Stimulated activated naive B cell treated with anti-CD40 and anti-IgM and Interleukin-4, amounts not matched to agents 10 μg/mL and 1 μg/mL and 100 μg/mL, for 72 hours (primary cell): ENCODE data around the gene ARL2BP.
A peak's percentile ranks its signal among the peaks of the same experiment; 100 is the strongest.

Source experiments
- ATAC-seq, 2 donors: fragments of 150-1000 bp; cut with Tn5 transposase; replicated peaks; 2 replicates each; pipeline ENCODE4 v1.10.0; 2021; ENCODE audit warnings: moderate library complexity in 1 of 2
- DNase-seq: peaks from one replicate; pipeline ENCODE4 v3.0.0; 2021
- H3K27ac Mint-ChIP-seq: one replicate; pipeline ENCODE4 v1.8.0; 2022; ENCODE audit warnings: mild to moderate bottlenecking, mixed read lengths
- H3K27me3 Mint-ChIP-seq, 2 donors: one replicate each; pipeline ENCODE4 v1.8.0; 2022; ENCODE audit warnings: mixed read lengths in 2 of 2
- H3K36me3 Mint-ChIP-seq, 2 donors: one replicate each; pipeline ENCODE4 v1.8.0; 2022; ENCODE audit warnings: mixed read lengths in 2 of 2, mild to moderate bottlenecking in 1 of 2
- H3K4me1 Mint-ChIP-seq, 2 donors: one replicate each; pipeline ENCODE4 v1.8.0; 2022; ENCODE audit warnings: mixed read lengths in 2 of 2, mild to moderate bottlenecking in 1 of 2
- H3K4me3 Mint-ChIP-seq, 2 donors: one replicate each; pipeline ENCODE4 v1.8.0; 2022; ENCODE audit warnings: mild to moderate bottlenecking in 2 of 2, mixed read lengths in 2 of 2, moderate library complexity in 1 of 2
- H3K9me3 Mint-ChIP-seq, 2 donors: one replicate each; pipeline ENCODE4 v1.8.0; 2022; ENCODE audit warnings: mixed read lengths in 2 of 2, mild to moderate bottlenecking in 1 of 2

ARL2BP gene

DNA sequence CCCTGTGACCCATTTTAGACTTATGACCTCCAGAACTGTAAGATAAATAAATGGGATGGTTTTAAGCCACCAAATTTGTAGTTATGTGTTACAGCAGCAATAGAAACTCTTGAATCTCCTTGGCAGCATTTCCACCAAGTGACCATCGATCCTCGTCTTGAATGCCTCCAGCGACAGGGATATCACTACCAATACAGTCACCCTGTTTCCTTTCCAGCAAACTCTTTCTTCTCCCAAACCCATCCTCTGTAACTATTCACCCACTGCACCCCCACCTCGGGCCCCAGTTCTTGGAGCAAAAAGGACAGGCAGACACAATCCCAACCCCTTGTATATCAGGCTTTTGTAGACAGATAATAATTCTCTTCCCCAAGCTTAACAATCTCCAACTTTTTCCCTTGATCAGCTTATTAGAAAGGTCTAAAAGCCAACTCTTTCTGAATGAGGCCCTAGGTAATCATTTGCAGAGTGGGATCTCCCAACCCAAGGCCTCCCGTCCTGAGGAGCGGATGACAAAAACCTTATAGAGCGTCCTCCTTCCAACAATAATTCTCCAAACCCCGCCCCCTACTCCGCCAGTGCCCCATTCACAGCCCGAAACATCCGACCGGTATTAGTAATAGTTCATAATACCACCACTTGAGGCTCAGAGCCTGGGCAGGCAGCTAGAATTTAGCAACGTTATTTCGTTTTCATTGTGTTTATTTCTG, 54.1 kb downstream of the ARL2BP start:
- ATAC-seq = peak; percentile 31 to 36
- Mint-ChIP-seq H3K27ac (no peak overlapping the region), H3K27me3 (no peaks in the 10 kb centered on the region), H3K4me1 (peaks cover 18 to 25% of the 10 kb centered on the region in 2 donors), H3K4me3 (no peak overlapping the region), H3K36me3 (peaks cover 3 to 4% of the 10 kb centered on the region in 2 donors), H3K9me3 (peaks cover 1 to 4% of the 10 kb centered on the region in 2 donors)
- DNase-seq = no peak

DNA sequence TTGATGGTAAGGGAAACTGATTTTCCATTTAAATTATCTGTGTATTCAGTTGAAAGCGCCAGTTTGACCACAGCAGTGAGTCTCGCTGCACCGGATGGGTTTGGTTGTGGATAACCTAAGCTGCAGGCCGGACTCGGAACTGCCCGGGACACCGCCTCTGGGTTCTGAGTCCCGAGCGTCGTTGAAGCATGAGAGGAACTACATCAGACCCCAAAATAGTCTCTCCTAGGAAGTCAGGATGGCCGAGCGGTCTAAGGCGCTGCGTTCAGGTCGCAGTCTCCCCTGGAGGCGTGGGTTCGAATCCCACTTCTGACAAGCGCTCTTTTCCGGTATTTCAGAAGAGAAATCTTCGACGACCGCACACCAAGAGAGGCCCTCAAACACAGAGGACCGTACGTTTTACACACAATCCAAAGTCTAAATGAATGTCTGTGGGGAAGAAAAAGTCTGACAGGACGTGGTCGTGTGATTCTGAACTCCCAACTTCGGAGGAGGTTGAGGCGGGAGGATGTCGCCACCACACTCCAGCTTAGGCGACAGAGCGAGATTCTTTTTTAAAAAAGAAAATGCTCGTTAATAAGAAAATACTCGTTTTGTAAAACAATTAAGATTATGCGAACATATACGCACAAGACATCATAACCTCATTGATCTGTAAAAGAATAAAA, 54.8 kb downstream of the ARL2BP start:
- Mint-ChIP-seq H3K4me3 (no peak overlapping the region), H3K4me1 (peaks cover 22 to 31% of the 10 kb centered on the region in 2 donors), H3K27ac (no peak overlapping the region), H3K27me3 (no peaks in the 10 kb centered on the region), H3K36me3 (peaks cover 3 to 4% of the 10 kb centered on the region in 2 donors), H3K9me3 (peaks cover 1 to 4% of the 10 kb centered on the region in 2 donors)
- DNase-seq = peak; percentile 81
- ATAC-seq = peak; percentile 63 to 66

- ATAC-seq (peak; percentile 82 to 89), DNase-seq (peak; percentile 98)
- no peak overlapping the region for H3K4me3 Mint-ChIP-seq
- H3K27ac Mint-ChIP-seq = no peak overlapping the region
- peaks cover 26 to 37% of the 10 kb centered on the region in 2 donors for H3K4me1 Mint-ChIP-seq
- peaks cover 3 to 4% of the 10 kb centered on the region in 2 donors for H3K36me3 Mint-ChIP-seq
- no peaks in the 10 kb centered on the region for H3K27me3 Mint-ChIP-seq
- peaks cover 1 to 4% of the 10 kb centered on the region in 2 donors for H3K9me3 Mint-ChIP-seq
Measured at GRCh38 chr16:57300387-57301125, 55.5 kb downstream of the ARL2BP start.

GRCh38 chr16:57301126-57301817, 56.2 kb downstream of the ARL2BP start:
- H3K27me3 Mint-ChIP-seq = no peaks in the 10 kb centered on the region
- H3K4me1 Mint-ChIP-seq = peaks cover 26 to 39% of the 10 kb centered on the region in 2 donors
- ATAC-seq (no peak), DNase-seq (no peak)
- no peak overlapping the region for H3K27ac Mint-ChIP-seq
- peaks cover 3 to 4% of the 10 kb centered on the region in 2 donors for H3K36me3 Mint-ChIP-seq
- H3K9me3 Mint-ChIP-seq = peaks cover 1 to 4% of the 10 kb centered on the region in 2 donors
- H3K4me3 Mint-ChIP-seq = no peak overlapping the region
